ENCODE data around the gene UBL7.

UBL7 gene

DNA sequence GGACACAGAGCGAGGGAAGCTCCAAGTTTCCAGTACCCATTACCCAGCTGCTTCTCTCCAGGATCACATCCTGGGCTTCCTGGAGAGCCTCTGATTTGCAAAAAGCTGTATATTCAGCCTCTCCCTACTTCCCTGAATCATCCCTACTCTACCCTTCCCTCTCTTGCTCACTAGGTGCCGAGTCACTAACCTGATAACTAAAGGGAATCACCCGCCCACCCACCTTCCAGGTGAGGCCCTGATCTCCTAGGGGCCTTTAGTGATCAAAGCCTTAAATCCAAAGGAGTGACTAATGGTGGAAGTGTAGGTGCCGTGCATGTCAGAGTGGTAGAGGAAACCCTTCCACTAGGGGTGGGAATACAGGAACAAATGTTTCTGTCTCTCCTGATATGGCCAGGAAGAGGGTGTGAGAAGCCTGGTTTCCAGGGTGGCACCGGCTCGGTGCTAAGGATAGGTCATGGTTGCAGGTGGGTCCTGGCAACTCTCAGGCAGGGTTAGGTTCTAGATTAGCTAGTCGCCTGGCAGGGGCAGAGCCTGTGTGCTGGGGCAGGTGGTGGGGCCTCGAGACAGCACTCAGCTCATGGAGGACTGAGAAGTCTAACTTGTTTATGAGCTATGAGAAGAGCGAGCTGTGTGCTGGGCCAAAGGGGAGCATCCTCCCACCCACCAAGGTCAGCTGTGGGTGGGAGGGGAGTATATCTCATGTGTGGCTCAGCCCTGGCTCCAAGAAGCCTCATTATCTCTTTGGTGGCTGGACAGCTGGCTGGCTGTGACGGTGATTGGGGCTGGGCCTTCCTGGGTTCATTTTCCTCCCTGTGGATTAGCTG lies 37.3 kb downstream of the UBL7 start:
- DNase-seq (ENCODE audit: low read depth) = no peak

DNA sequence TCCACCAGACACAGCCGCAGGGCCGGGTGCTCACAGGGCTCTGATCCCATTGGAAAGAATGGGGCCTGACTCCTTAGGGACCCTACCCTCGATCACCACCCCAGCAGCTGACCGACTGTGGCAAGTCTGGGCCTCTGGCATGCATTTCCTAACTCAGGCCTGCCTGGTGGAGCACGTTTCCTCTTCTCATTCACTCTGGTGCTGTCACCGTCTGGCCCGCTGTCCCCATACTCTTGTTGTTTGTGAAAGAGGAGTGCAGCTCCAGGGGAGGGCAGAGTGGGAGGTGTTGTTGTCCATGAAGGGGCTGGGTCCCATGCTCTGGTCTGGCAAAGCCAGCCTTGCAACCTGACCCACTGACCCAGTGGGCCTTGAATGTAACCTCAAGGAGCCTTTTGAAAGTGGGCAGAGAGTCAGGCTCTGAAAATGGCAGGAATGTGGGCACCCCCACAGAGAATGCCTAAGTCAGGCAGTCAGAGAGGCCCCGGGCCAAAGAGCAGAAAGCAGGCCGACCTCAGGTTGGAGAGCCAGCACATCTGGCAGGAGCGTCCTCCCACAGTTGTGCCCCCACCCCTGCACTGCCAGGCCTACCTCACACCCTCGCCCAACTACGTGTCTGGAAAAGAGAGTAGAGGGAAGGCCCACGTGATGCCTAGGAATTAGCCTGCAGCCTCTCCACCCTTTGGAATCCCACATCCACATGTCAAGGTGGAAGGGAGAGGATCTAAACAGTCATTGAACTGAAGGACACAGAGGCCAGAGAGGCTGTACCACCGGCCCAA lies 38.1 kb downstream of the UBL7 start:
- DNase-seq (ENCODE audit: low read depth) = peak; percentile 92

DNA sequence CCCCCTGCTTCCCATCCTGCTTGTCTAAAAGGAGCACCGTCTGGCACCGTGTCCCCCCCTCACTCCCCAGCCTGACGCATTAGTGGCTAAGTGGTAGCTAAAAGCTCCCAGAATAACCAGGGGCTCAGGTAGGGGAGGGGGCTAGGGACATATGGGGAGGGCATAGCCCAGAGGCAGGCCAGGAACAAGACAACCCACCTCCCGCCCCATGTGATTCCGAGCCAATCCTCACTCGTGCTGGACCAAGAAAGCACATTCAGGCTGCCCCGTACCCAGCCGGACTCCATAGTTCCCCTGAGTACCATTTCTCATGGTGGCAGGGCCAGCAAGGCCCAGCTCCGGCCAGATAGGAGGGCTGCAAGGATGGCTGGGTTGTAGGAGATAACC lies 38.7 kb downstream of the UBL7 start:
- no peak for DNase-seq (ENCODE audit: low read depth)

DNA sequence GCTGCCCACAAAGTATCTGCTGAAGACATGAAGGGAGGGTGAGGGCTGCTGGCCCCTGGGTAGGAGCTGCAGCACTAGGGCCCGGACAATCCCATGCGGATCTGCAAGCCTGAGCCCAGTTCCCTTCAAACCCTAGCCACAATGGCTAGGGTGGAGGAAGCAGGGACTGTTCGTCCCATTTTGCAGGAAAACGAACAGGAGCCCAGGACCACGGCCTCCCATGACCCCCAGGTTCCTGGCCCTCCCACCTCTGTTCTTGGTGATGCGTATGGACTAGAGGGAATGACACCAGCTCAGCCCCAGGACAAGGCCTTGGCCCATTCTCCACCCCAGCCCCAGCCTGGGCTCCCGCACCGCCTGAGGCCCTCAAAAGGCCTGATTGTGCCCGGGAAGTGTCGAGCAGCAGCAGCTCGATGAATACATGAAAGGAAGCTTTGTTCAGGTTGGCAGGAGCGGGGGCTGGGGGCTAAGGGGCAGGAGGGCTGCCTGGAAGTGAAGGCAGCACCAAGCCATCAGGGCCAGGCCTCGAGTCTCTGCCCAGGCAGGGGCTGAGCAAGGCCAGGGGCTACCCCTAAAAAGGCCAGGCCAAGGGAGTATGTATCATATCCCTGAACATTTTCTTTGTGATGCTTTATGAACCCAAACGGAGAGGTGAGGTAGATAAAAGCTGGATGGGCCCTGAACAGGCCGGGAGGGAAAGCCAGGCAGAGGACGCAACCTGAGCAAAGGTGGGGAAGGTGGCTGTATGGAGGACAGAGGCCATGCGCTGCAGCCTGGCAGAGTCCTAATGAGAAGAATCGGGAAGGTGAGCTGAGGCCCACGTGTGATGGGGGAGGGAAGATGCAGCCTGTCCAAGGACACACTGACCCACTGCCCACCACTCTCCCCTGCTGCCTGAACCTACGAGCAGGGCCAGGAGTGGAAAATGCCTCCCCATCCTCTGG lies 39.4 kb downstream of the UBL7 start:
- no peak for DNase-seq (ENCODE audit: low read depth)

DNA sequence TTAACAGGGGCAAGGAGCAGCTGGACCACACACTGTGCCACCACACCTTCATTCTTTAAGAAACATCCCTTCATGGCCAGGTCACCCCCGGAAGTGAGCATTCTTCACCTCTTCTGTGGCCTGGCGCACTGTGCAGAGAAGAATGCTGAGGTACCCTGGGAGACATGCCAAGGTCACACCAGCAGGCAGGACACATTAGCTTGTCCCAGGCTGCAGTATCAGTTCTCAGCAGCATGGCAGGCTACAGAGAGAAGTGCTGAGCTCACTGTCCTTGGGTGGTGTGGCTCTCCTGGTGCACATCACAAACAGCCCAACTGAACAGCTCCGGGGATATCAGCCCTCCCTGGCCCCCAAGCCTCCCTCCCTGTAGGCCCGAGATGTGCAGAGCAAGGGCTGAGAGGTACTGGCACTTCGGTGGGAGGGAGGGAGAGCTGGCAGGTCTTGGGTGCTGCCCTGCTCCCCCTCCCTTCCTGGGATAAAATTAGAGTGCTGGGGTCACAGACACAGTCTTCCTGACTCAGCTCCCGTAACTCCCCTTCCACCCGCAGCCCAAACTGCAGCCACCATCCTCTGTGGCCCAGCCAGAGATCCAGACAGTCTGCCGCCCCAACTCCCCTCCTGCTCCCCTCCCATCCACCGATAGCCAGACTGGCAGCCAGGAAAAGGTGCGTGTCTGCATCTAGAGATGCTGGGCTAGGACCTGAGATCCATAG lies 40.6 kb downstream of the UBL7 start:
- DNase-seq (ENCODE audit: low read depth) = no peak

DNA sequence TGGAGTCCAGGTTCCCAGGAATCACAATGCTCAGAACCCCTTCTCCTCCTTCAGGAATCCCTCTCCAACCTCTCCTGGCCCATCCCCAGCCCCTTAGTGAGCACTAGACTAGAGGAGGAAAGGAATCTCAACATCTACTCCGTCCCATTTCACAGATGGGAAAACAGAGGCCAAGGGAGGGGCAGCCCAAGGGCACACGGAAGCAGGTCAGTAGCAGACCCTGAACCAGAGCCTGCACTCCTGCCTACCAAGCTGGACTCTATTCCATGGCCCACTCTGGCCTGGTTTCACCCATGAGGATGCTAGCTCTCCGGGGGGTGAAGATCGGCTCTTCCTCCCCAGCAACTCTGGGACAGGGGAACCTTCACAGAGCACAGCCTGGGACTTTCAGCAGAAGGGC lies 41.5 kb downstream of the UBL7 start:
- no peak for DNase-seq (ENCODE audit: low read depth)

DNA sequence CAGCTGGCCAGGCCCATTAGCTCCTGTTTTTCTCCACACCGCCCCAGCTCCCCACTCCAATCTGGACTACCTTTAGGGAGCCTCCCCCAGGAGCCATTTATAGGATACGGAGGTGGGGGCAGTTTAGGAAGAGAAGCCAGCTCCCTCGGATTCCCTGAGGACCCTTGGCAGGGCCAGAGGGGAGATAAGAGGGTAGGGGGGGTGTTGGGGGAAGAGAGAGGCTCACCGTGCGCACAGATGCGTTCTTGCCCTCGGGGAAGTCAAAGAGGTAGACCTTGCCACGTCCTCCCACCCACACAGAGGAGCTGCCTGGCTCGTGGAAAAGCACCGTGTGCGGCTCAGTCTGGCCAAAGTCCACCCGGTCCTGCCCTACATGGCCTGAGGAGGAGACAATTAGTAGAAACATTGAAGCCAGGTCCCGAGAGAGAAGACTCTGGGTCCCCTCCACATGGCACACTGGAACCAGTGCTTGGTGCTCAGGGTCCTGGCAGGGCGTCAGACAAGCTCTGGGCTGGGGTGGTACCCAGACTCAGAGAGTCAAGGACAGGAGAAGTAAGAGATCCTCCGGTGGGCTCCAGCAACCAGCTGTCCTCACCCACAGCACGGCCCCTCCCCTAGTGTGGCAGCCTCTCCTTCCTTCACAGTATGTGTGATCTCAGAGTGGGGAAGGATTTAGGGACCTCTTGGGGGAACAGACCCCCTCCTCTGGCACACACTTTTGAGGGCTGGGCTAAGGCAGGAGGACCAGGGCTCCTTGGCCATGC lies 42.2 kb downstream of the UBL7 start:
- no peak for DNase-seq (ENCODE audit: low read depth)

DNA sequence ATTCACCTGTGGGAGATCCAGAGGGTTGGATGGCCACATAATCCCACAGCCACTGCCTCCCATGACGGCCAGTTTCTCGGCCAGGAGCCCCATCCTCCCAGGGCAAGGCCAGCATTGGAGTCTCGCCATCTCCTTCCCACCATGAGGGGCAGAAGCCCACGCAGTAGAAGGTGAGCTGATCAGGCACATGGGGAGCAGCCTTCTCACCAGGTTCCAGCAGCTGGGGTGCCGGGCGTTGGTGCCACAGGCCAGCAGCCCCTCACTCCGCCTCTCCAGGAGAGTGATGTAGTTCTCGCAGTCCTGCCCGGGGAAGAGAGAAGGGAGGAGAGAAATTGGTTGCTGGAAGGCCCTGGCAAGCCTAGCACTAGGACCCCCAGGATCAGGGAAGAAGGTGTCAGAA lies 43.3 kb downstream of the UBL7 start:
- no peak for DNase-seq (ENCODE audit: low read depth)

DNA sequence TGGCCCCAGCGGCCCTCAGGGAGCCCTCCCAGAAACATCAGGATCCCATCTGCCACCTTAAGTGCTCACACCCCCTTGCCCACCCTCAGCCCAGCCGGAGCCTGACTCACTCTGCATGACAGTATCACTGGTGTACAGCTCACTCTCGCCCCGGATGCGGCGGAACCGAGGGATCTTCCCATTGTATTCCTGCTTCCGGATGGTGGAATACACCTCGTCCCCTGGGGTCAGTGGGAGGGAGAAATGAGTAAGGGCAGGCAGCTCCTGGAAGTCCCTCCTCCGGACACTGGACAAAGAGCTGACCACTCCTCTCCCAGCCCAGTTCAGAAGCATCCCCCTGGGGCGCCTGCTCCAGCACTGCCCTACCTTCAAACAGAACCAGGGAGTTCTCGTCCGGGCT lies 43.7 kb downstream of the UBL7 start:
- peak; percentile 77 for DNase-seq (ENCODE audit: low read depth)

DNA sequence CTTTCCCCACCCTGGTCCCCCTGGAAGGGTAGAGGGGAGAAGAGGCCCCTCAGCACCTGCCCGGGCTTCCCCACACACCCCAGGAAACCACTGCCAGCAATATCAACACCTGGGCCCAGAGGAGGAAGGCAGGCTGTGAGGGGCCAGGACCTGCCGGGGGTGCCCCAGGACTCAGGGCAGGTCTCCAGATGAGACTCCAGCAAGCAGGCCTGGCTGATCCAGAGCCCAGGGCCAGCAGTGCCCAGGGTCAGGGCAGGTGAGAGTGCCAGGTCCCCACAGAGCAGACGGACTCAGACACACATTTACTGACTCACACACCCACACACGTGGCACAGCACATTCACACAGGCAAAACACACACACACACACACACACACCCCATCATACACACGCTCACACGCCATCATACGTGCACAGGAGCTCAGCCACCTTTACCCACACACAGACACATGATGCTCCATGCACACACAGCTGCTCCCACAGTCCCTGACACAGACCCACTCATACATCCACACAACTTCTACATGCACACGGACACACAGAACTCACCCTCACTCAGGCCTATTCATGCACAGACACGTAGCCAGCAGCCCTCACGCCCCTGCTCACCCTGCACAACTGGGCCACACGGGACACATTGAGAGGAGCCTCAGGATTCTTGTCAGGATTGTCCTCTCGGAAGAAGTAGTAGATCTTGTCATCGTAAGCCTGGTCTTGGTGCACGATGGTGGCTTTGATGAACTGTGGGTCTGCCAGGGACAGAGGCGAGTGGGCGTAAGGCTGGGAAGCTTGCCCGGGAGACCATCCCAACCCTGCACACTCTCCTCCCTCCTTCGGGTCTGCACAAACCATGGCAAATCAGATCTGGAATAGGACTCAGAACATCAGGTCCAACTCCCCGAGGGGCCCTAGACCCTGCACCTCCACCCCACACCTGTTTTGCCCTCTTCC lies 44.7 kb downstream of the UBL7 start:
- no peak for DNase-seq (ENCODE audit: low read depth)

DNA sequence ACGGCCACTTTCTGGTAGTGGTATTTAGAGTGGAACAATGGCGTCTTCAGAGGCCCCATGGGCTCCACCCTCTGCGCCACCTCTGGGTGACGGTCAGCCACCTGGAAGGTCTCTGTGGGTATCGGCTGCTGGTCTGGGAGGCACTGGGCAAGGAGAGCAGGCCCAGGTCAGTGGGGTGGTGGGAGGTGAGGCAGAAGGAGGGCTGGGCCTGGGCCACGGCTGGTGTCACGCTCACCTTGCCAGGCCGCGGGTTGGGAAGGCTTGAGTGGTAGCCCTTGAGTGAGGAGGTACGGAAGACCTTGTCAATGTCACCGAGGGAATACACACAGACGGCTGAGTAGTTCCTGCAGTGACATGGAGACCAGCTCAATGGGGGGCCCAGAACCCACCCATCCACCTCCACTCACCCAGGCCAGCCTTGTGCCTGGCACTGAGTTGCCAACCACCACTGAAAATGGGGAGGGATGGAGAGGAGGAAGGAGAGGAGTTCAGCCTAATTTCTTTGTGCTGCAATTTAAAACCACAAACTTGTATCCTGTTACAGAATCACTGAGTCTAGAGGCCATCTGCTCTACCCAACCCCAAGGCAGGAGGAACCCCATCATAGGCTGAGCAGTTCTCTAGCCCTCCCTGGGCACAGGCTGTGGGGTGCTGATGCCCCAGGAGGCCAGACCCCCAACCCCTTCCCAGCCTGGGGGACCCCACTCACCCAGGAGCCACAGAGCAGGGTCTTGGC lies 46.2 kb downstream of the UBL7 start:
- no peak for DNase-seq (ENCODE audit: low read depth)

DNA sequence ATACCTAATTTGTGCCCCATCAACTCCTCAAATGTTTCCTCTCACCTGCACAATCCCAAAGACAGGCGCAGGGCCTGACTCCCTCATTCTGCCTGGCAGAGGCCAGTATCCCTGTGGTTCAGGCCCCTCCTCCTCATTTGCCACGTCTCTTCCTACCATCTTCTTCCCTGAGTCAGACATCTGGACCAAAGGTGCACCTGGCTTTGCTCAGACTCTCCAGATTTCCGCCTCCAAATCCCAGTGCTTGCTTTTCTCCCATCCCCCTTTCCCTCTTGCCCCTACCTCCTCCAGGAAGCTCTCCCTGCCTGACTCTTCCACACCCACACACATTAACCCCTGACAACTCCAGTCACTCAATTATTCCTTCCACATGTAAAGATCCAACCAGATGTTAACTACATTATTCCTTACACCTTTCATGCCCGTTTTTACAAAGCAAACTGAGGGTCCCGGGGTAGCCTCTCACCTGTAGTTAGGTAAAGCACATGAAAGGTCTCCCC lies 46.8 kb downstream of the UBL7 start:
- no peak for DNase-seq (ENCODE audit: low read depth)

DNA sequence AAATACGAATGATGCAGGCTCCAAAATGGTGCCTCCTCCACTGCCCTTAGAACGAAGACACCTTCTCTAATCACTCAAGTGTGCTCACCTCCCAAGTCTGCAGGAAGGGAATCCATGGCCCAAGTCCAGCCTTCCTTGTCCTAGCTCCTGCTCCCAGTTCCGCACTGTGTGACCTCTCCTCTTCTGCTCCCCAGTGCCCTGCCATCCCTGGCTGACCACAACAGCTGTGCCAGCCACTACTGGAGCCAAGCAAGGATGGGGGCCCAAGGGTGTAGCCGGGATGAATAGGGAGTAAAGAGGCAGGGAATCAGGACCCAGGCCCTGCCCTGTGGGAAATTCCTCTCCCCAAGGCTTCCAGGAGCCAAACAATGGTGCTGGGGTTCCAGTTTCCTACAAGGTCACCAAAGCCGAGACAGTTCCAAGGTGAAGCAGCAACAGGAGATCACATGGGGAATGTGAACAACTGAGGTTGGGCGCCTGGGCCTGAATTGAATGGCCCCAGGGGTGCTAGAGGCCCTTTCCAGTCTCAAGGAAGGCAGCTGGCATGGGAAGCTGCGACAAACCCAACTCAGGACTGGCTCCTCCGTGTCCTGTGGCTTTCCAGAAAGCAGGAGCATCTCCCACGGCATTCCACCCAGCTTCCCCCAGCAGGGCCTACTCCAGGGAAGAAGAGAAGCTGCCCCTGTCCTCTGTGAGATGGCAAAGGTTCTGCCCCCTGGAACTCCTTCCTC lies 47.4 kb downstream of the UBL7 start:
- DNase-seq (ENCODE audit: low read depth) = no peak

DNA sequence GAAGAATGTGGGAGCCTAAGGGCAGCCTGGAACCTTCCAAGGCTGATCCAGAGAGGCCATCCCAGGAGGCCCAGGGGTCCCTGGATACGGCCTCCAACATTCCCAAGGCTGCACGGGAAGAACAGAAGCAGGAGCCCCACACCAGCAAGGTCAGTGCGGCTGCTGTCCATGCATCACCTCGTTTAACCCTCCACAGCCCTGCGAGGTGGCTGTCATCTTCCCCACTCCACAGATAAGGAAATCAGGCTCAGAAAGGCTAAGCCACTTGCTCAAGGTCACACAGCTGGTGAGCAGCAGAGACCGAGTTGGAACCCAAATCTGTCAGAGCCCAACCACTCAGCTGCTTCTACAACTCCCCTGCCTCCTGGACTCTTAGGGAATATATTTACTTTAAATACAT lies 48.8 kb downstream of the UBL7 start:
- DNase-seq (ENCODE audit: low read depth) = no peak

DNA sequence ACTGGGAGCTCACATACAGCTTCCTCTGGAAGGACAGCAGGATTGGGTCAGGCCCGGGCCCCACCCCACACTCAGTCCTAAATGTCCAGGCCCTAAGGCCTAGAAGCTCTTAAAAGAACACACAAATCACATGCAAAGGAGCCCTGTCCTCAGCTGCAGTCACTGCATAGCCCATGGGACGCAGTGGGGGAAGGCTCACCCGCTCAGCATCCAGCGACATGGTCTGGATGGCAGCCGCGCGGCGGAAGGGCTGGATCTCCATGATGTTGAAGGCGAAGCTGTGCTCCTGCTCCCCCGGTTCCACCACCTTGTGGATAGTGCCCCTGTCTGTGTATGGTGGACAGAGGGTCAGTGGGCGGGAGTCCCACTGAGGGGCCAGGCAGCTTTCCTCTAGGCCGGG lies 49.3 kb downstream of the UBL7 start:
- no peak for DNase-seq (ENCODE audit: low read depth)

DNA sequence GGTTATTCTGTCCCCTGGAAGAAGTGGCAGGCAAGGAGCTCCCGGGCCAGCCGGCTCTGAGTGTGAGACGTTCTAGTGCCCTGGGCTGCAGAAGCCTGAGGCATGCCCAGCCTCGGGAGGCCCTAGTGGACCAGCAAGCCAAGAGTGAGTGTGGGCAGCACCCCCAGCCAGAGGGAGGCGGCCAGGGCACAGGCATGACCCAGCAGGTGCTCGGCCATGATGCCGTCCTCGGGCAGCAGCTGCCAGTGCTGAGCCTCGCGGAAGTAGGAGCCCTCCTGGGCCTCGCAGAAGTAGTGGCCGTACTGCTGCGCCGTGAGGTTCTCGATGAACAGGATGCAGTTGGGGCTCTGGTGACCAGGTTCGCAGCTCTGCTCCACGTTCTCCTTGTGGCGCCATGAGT lies 50.5 kb downstream of the UBL7 start:
- DNase-seq (ENCODE audit: low read depth) = no peak

DNA sequence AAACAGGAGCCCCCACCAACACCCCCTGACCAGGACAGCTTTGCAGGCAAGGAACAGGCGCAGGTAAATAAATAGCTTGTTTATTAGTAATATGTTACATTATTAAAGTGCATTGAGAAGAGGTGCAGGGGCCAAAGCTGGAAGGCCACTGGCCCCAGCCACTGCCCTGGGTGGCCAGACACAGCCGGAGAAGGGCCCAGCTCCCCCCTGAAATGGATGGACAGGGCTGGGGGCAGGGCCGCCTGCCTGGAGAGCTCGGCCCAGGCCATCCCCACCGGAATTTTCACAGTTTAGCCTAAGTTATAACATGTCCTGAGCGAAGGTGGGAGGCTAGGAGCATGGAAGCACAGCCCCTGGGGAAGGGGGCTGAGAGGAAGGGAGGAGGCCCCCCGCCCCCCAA lies 51.7 kb downstream of the UBL7 start:
- DNase-seq (ENCODE audit: low read depth) = no peak

DNA sequence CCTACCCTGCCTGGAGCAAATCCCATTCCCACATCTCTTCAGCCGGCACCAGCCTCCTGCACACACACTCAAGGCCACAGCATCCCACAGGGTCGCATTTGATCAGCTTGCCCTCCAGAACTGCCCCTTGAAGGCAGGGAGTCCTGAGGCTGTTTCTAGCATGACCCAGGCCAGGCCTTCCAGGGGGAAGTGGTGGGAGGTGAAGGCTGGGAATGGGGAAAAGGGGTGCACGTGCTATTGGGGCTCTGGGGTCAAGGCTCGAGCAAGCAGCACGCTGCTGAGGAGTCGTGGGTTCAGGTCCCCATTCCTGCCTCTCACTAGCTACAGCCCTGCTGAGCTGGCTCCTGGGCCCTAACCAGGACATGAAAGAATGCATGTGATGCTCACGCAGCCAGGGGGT lies 52.1 kb downstream of the UBL7 start:
- no peak for DNase-seq (ENCODE audit: low read depth)
